CD4-positive, alpha-beta T cell treated with Interleukin-4 for 1 hour (primary cell): ENCODE measurements around the gene BASP1.
A peak's percentile ranks its signal among the peaks of the same experiment; 100 is the strongest.
"Not testable (repeated sequence)": the region's sequence is repeated elsewhere in the genome, so short reads cannot be mapped to it uniquely, and the experiment has no call there.

Experiments
- DNase-seq, 2 donors: peaks; one replicate each; pipeline ENCODE4 v3.0.0-alpha.2; 2020 to 2022

The BASP1 gene

GRCh38 chr5:17257705-17258273 lies 40.4 kb downstream of the BASP1 start:
- no peak for DNase-seq

GRCh38 chr5:17258431-17258830 lies 41.0 kb downstream of the BASP1 start:
- no peak for DNase-seq

GRCh38 chr5:17259012-17259411 lies 41.6 kb downstream of the BASP1 start:
- not testable (repeated sequence) for DNase-seq

GRCh38 chr5:17259630-17260257 lies 42.3 kb downstream of the BASP1 start:
- no peak for DNase-seq

- no peak for DNase-seq
These were observed 43.1 kb downstream of the BASP1 start for GRCh38 chr5:17260549-17260948.

GRCh38 chr5:17261075-17261474 lies 43.6 kb downstream of the BASP1 start:
- no peak for DNase-seq

- DNase-seq = no peak
These were observed 47.6 kb downstream of the BASP1 start for GRCh38 chr5:17265041-17265440.

- DNase-seq = no peak
These were observed 49.7 kb downstream of the BASP1 start for GRCh38 chr5:17267106-17267505.

GRCh38 chr5:17269201-17269600 lies 51.8 kb downstream of the BASP1 start:
- no peak for DNase-seq

GRCh38 chr5:17272111-17272510 lies 54.7 kb downstream of the BASP1 start:
- no peak for DNase-seq

- DNase-seq = no peak
These were observed 58.1 kb downstream of the BASP1 start for GRCh38 chr5:17275289-17276158.

- no peak for DNase-seq
These were observed 59.0 kb downstream of the BASP1 start for GRCh38 chr5:17276445-17276844.

- DNase-seq = peak in 1 of 2 donors; percentile 23
These were observed 60.5 kb downstream of the BASP1 start for GRCh38 chr5:17277907-17278306.

GRCh38 chr5:17278931-17279330 lies 61.5 kb downstream of the BASP1 start:
- DNase-seq = no peak

- no peak for DNase-seq
These were observed 62.1 kb downstream of the BASP1 start for GRCh38 chr5:17279487-17279886.

- DNase-seq = peak in 1 of 2 donors; percentile 74
These were observed 65.1 kb downstream of the BASP1 start for GRCh38 chr5:17282283-17283120.

GRCh38 chr5:17283121-17283415 lies 65.6 kb downstream of the BASP1 start:
- DNase-seq = no peak

- no peak for DNase-seq
These were observed 70.2 kb downstream of the BASP1 start for GRCh38 chr5:17287501-17288155.

GRCh38 chr5:17288570-17288969 lies 71.1 kb downstream of the BASP1 start:
- DNase-seq = no peak

- no peak for DNase-seq
These were observed 72.5 kb downstream of the BASP1 start for GRCh38 chr5:17289681-17290539.

- DNase-seq = no peak
These were observed 73.1 kb downstream of the BASP1 start for GRCh38 chr5:17290540-17290974.
